NB4 (cell line): Measurements from ENCODE around the gene TMEM52B.

Experiments used
- DNase-seq: peaks from one replicate; pipeline ENCODE4 v3.0.0; 2010; ENCODE audit warnings: low read depth
- H3K4me3 ChIP-seq: one replicate; pipeline ENCODE4 v1.5.1; 2011; ENCODE audit warnings: mild to moderate bottlenecking, low read depth, low read length, moderate library complexity
- CTCF ChIP-seq: IDR thresholded peaks from one replicate; pipeline ENCODE4 v1.5.1; 2012; ENCODE audit warnings: low read depth, low read length
- MAX ChIP-seq: IDR thresholded peaks from 2 replicates; pipeline ENCODE4 v1.6.1; 2011; ENCODE audit warnings: low read depth, low read length
- MYC ChIP-seq: IDR thresholded peaks from 2 replicates; pipeline ENCODE4 v1.6.1; 2011; ENCODE audit warnings: low read depth, low read length
- POLR2A ChIP-seq: IDR thresholded peaks from 2 replicates; pipeline ENCODE4 v1.6.1; 2011; ENCODE audit warnings: mild to moderate bottlenecking; ENCODE audit not compliant: insufficient read length; ENCODE audit errors: extremely low read depth

TMEM52B gene

GRCh38 chr12:10154145-10154496 lies 24.7 kb upstream of the TMEM52B start:
- no peak overlapping the region for H3K4me3 ChIP-seq
- no peak for TF ChIP-seq CTCF
- no peak for TF ChIP-seq MYC
- TF ChIP-seq MAX: no peak
- no peak for DNase-seq

- no peak for TF ChIP-seq CTCF
- no peak for TF ChIP-seq MAX
- TF ChIP-seq POLR2A: no peak
- no peak for TF ChIP-seq MYC
- no peak overlapping the region for H3K4me3 ChIP-seq
- DNase-seq: no peak
Observed at GRCh38 chr12:10155966-10156365, 22.9 kb upstream of the TMEM52B start.

- no peak for TF ChIP-seq MYC
- no peak for DNase-seq
- no peak overlapping the region for H3K4me3 ChIP-seq
Observed at GRCh38 chr12:10158406-10158805, 20.4 kb upstream of the TMEM52B start.

GRCh38 chr12:10159280-10159679 lies 19.6 kb upstream of the TMEM52B start:
- DNase-seq: peak; percentile 50
- no peak overlapping the region for H3K4me3 ChIP-seq
- TF ChIP-seq CTCF (no peak), MAX (no peak), MYC (no peak), POLR2A (no peak)

GRCh38 chr12:10160617-10161385 lies 18.0 kb upstream of the TMEM52B start:
- H3K4me3 ChIP-seq: no peak overlapping the region
- no peak for DNase-seq
- no peak for TF ChIP-seq MAX

- no peak overlapping the region for H3K4me3 ChIP-seq
- DNase-seq: no peak
- TF ChIP-seq MYC: no peak
- no peak for TF ChIP-seq CTCF
- no peak for TF ChIP-seq POLR2A
- TF ChIP-seq MAX: no peak
Observed at GRCh38 chr12:10163084-10163483, 15.7 kb upstream of the TMEM52B start.

GRCh38 chr12:10165421-10165820 lies 13.4 kb upstream of the TMEM52B start:
- no peak overlapping the region for H3K4me3 ChIP-seq
- DNase-seq: no peak
- TF ChIP-seq POLR2A (no peak), MYC (no peak), MAX (no peak), CTCF (no peak)
